HG02610 (cell line): Measurements from ENCODE around the gene C17orf107.
"Not testable (repeated sequence)": the region's sequence is repeated elsewhere in the genome, so short reads cannot be mapped to it uniquely, and the experiment has no call there.

Experiments used
- ATAC-seq: cut with Tn5 transposase; IDR thresholded peaks from one replicate; pipeline ENCODE4 v1.9.1; 2021; ENCODE audit warnings: mild to moderate bottlenecking, moderate library complexity; ENCODE audit not compliant: unreplicated experiment

Gene C17orf107

GRCh38 chr17:4899341-4900230, at the start of gene C17orf107:
TSS of gene C17orf107 (plus strand) at chr17:4899536. CDS start at chr17:4899763, 227 bp downstream.
- no peak for ATAC-seq

DNA sequence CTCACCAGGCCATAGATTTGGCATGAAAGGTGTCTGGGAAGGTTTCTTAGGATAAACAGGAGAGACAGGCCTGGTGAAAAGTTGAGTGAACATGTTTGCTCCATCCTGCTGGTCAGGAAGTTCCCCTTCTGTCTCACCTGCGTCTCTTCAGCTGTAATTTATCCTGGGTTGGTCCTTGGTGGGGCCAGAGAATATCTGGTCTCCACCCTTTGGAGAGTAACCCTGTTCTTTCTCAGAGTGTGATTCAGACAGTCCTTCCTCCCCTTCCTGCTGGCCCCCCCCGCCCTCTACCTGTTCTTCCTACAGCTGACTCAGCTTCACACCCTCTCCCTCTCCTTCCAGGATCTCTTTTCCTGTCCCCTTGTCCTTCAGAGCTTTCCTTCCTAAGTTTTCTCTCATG, 49.1 kb upstream of the C17orf107 start:
- no peak for ATAC-seq

GRCh38 chr17:4851084-4851483, 48.3 kb upstream of the C17orf107 start:
- no peak for ATAC-seq

DNA sequence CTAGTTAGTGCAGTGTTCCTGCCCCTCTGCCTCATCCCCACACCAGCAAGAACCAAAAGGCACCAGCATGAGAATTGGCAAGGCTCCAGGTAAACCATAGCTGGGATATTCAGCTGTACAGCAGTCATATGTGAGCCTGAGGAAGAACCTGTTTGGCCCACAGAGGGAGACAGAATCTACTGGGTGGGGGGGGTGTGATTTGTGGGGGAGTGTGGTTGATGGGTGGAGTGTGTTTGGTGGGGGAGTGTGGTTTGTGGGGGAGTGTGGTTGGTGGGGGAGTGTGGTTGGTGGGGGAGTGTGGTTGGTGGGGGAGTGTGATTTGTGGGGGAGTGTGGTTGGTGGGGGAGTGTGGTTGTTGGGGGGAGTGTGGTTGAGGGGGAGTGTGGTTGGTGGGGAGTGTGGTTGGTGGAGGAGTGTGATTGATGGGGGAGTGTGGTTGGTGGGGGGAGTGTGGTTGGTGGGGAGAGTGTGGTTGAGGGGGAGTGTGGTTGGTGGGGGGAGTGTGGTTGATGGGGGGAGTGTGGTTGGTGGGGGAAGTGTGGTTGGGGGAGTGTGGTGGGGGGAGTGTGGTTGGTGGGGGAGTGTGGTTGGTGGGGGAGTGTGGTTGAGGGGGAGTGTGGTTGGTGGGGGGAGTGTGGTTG, 46.6 kb upstream of the C17orf107 start:
- no peak for ATAC-seq

DNA sequence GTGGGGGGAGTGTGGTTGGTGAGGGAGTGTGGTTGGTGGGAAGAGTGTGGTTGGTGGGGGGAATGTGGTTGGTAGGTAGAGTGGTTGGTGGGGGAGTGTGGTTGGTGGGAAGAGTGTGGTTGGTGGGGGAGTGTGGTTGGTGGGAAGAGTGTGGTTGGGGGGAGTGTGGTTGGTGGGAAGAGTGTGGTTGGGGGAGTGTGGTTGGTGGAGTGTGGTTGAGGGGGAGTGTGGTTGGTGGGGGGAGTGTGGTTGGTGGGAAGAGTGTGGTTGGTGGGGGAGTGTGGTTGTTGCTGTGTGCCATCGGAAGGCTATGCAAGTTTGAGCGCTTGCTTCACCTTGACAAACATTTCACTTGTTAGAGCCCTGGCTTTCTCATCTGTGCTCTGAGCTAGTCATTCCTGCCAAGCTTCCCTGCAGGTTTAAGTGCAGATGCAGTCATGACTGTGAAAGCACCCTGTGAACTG, 46.1 kb upstream of the C17orf107 start:
- ATAC-seq: no peak

DNA sequence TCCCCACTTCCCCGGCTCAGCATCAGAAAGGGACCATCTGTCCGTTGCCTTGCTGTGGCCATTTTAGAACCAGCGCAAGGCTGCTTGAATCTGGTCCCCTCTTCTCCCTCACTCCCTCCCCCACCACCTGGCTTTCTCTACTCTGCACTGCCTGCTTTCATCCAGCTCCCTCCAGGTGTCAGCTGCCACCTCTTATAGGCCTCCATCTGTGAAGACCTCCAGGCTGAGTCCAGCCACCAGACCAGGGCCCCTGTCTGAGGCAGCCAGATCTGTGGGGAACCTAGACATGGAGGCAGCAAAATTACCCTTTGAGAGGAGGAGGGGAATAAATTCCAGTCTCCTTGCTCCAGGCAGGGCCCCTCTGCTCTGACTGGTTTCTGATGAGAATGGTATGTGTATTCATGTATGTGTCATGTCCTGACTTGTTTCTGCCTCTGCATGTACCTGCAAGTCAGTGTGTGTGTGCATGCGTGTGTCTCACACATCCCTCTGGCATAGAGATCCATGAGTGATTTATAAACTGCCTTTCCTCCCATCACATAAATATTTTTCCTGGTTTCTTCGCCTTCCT, 45.1 kb upstream of the C17orf107 start:
- no peak for ATAC-seq

GRCh38 chr17:4856271-4856936, 42.9 kb upstream of the C17orf107 start:
- ATAC-seq: no peak

DNA sequence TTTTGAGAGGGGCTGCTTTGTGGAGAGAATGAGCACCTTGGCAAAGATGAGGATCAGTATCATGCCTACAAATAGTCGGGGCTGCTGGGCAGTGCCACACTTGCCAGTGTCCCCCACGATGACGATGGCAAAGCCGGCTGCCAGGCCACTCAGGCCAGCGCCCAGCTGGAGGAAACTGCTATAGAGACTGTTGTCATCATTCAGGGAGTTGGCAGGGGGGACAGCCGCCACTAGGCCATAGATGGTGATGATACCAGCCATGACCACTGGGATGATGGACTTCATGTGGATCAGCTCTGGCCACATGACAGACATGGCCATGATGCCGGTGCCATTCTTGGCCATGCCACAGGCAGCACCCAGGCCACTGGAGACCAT, 42.4 kb upstream of the C17orf107 start:
- ATAC-seq: no peak

GRCh38 chr17:4857347-4857746, 42.0 kb upstream of the C17orf107 start:
- ATAC-seq: not testable (repeated sequence)

GRCh38 chr17:4858068-4858881, 41.1 kb upstream of the C17orf107 start:
- ATAC-seq: no peak

- no peak for ATAC-seq
These were observed 40.5 kb upstream of the C17orf107 start for GRCh38 chr17:4858882-4859260.

DNA sequence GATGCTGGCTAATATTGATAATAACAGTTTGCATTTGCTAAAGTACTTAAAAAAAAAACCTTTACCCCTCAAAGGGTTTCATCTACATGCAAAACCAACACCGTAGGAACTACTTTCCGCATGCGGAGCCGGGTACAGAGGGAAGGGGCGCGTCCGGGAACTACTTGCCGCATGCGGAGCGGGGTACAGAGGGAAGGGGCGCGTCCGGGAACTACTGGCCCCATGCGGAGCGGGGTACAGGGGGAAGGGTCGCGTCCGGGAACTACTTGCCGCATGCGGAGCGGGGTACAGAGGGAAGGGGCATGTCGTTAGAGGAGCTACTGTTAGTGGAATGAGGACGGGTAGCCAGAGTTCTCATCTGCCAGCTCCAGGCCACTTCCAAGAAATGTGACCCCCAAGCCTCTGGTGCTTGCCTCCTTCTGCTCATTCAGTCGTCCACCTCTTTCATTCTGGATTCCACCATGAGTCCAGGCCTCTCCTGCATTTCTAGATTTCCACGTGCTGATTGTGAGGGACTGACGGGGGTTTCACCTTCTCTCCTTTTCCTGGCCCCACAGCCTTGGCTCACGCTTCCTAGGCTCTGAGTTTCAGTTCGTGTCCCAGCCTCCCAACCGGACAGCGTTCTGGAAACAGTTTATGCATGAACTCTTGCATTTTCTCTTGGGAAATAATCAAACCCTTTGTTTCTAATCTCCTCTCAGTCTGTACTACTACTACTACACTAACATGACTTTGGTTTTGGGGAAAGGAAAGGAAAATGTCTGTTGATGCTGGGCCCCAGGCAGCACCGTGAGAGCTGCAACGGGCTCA, 39.3 kb upstream of the C17orf107 start:
- no peak for ATAC-seq

DNA sequence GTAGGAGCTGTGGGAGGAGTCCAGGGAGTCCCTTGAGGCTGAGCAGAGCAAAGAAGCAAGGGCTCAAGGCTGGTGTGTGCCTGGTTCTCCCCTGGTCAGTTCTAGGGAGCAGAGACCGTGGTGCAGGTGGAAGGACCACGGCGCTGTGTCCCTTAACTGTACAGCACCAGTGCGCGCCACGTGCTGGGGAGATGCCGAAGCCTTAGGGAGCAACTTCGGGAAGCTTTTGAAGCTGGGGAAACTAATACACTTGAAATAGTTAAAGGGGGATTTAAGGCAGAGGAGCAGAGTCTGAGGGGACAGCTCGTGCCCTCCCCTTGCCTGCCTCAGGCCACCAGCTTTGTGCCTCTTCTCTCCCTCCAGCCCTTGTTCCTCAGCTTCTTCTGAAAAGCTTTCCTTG, 38.7 kb upstream of the C17orf107 start:
- no peak for ATAC-seq

DNA sequence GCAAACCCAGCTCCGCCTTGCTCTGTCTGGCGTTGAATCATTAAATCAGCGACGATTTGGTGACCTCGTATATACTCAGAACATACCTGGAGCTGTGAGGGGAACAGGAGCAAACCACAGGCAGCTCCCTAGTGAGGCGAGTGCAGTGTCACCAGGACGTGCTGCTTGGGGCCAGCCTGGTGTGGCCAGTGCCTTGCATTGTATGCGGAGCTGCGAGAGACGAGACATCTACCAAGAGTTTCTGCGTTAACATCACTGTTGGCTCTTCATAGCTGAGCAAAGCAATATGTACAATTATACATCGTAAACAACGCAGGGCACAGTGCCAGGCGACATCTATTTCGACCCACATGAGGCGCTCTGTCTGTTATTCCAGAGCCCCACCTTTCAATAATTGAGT, 38.3 kb upstream of the C17orf107 start:
- ATAC-seq: no peak

DNA sequence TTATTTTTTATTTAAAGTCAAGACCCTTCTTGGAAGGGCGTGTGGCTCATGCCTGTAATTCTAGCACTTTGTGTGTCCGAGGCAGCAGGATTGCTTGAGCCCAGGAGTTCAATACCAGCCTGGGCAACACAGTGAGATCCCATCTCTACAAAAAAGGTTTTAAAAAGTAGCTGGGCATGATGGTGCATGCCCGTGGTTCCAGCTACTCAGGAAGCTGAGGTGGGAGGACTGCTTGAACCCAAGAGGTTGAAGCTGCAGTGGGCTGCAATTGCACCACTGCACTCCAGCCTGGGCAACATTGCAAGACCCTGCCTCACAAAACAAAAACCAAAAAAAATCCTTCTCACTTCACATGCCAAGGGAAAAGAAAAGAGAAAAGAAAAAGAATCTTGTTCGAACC, 36.6 kb upstream of the C17orf107 start:
- ATAC-seq: no peak

DNA sequence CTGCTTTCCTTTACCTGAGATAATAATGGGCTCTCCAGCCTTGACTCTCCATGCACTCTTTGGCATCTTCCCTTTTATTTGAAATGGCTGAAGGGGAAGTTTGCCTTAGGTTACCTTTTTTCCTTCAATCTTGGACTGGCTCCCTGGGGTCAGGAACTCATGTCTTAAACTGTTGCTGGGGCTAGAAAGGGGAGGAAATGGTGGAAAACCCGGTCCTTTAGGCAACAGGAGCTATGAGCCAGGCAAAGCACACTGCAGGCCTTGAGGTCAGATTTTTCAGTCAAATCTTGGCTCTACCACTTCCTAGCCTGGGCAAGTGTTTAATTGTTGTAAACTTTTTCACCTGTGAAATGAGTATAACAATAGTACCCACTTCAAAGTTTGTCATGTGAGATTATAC, 36.0 kb upstream of the C17orf107 start:
- no peak for ATAC-seq

DNA sequence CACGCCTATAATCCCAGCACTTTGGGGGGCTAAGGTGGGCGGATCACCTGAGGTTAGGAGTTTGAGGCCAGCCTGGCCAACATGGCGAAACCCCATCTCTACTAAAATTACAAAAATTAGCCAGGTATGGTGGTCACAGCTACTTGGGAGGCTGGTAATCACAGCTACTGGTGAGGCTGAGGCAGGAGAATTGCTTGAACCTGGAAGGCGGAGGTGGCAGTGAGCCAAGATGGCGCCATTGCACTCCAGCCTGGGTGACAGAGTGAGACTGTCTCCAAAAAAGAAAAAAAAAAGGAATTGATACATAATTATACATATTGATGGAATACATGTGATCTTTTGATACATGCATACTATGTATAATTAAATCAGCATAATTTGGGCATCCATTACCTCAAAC, 31.8 kb upstream of the C17orf107 start:
- ATAC-seq: not testable (repeated sequence)

GRCh38 chr17:4869058-4869998, 30.0 kb upstream of the C17orf107 start:
- ATAC-seq: not testable (repeated sequence)

- no peak for ATAC-seq
These were observed 28.5 kb upstream of the C17orf107 start for GRCh38 chr17:4870855-4871254.
